Uterus (tissue), 2 donors: Measurements from ENCODE around the gene ADCY5.

ENCODE experiments used
- CTCF ChIP-seq, 4 experiments: fragments of 200-600 bp in 2 of 4; fragments of 450-650 bp in 2 of 4; sonication (generic) in 2 of 4; IDR thresholded peaks; one replicate each; pipeline ENCODE4 v1.5.1; 2016 to 2019; ENCODE audit warnings: antibody characterized with exemption in 4 of 4, mild to moderate bottlenecking in 2 of 4, moderate library complexity in 1 of 4
- POLR2A ChIP-seq, 2 donors: fragments of 450-650 bp; IDR thresholded peaks; one replicate each; pipeline ENCODE4 v1.6.1; 2016; ENCODE audit warnings: antibody characterized with exemption in 2 of 2, mild to moderate bottlenecking in 1 of 2, moderate library complexity in 1 of 2

GRCh38 chr3:123337948-123338619 lies 110.8 kb downstream of the ADCY5 start:
- TF ChIP-seq CTCF (IDR thresholded peaks at IDR 0.05) (no peak), POLR2A (IDR thresholded peaks at IDR 0.05) (no peak)
